ENCODE data around the gene CLEC12A. TPM values are rescaled to one million over a fixed set of nuclear protein-coding genes. Genes with fewer than 3 reads are reported as not detected.

Gene CLEC12A
- not detected in 2 replicates for total RNA-seq (2016; rRNA removed; fragmentation: Illumina TruSeq; extraction: Trizol)
- total RNA-seq (2016; cell fraction: cytosol; rRNA removed; fragmentation: Illumina TruSeq; extraction: Trizol; ENCODE audit: low read depth) = not detected in 2 replicates
- total RNA-seq (2016; cell fraction: insoluble cytoplasmic fraction; rRNA removed; fragmentation: Illumina TruSeq; extraction: Trizol) = not detected in 2 replicates
- total RNA-seq (2016; cell fraction: membrane; rRNA removed; fragmentation: Illumina TruSeq; extraction: Trizol) = not detected in 2 replicates
- total RNA-seq (2016; cell fraction: nucleus; rRNA removed; fragmentation: Illumina TruSeq; extraction: Trizol) = not detected in 2 replicates
- polyA plus RNA-seq (2011; rRNA removed) = not detected in 2 replicates
- not detected in 2 replicates for polyA plus RNA-seq (2011; cell fraction: cytosol; rRNA removed)
- not detected in 2 replicates for polyA plus RNA-seq (2011; cell fraction: nucleus; rRNA removed)
- not detected in 2 replicates for polyA plus RNA-seq (2012)
- not detected in 2 replicates for polyA plus RNA-seq (2016; cell fraction: cytosol; fragmentation: Illumina TruSeq; extraction: Trizol; ENCODE audit: low read depth)
- not detected in 2 replicates for polyA plus RNA-seq (2016; cell fraction: insoluble cytoplasmic fraction; fragmentation: Illumina TruSeq; extraction: Trizol; ENCODE audit: low read depth)
- polyA plus RNA-seq (2016; cell fraction: membrane; fragmentation: Illumina TruSeq; extraction: Trizol; ENCODE audit: low read depth) = not detected in 2 replicates
- not detected in 2 replicates for polyA plus RNA-seq (2016; cell fraction: nucleus; fragmentation: Illumina TruSeq; extraction: Trizol; ENCODE audit: insufficient read depth, low read depth)
- polyA minus RNA-seq (2011; rRNA and poly(A)+ RNA removed; ENCODE audit: low replicate concordance) = not detected in 2 replicates
- not detected in 2 replicates for polyA minus RNA-seq (2011; cell fraction: cytosol; rRNA and poly(A)+ RNA removed)
- polyA minus RNA-seq (2011; cell fraction: nucleus; rRNA and poly(A)+ RNA removed) = not detected in 2 replicates
- Bru-seq, nascent RNA = not detected
- BruChase-seq, experiment 1, labeled RNA remaining after a 6-hour chase = not detected
- BruChase-seq, experiment 2, labeled RNA remaining after a 2-hour chase = not detected
- long read RNA-seq, experiment 1 = 0 reads
- long read RNA-seq, experiment 2 = 0 reads

GRCh38 chr12:9971181-9971580, at the start of gene CLEC12A:
Gene CLEC12A, plus strand, starts transcription at chr12:9971409. Its CDS starts 188 bp downstream, at chr12:9971597.
- WGBS (ENCODE audit: low lambda C conversion rate) = 0% methylated on average over 1 of the region's 1 CpG
- H2AFZ ChIP-seq (ENCODE audit: low read length) = no peak within 1 kb of the TSS
- no peak within 1 kb of the TSS for H3K27ac ChIP-seq (ENCODE audit: extremely low read length, insufficient read depth, low read length)
- H3K4me3 ChIP-seq (replicated peaks in 1 of 3; ENCODE audit: insufficient read depth in 1 of 3, low read depth in 2 of 3, low read length in 3 of 3) = no peak within 1 kb of the TSS
- no peaks in the 10 kb centered on the region for H3K27me3 ChIP-seq (ENCODE audit: control insufficient read depth in 1 of 2, insufficient read depth in 2 of 2, low read length in 2 of 2)
- no peaks in the 10 kb centered on the region for H3K36me3 ChIP-seq (replicated peaks in 1 of 2; ENCODE audit: control insufficient read depth in 1 of 2, insufficient read depth in 2 of 2, low read length in 2 of 2)
- no peak within 1 kb of the TSS for H3K9ac ChIP-seq (ENCODE audit: insufficient read depth, low read depth, low read length)
- POLR2A ChIA-PET = no interaction called here
- H3K4me1 ChIP-seq (ENCODE audit: insufficient read depth, low read length) = no peaks in the 10 kb centered on the region
- H4K20me1 ChIP-seq (ENCODE audit: insufficient read depth, low read length) = no peaks in the 10 kb centered on the region
- TF ChIP-seq ZNF850 (CRISPR knock-in tag; conservative IDR thresholded peaks at IDR 0.05) (no peak), CHD2 (IDR thresholded peaks at IDR 0.05; ENCODE audit: low read depth, low read length) (no peak)
- TF ChIP-seq, protein P1, sequence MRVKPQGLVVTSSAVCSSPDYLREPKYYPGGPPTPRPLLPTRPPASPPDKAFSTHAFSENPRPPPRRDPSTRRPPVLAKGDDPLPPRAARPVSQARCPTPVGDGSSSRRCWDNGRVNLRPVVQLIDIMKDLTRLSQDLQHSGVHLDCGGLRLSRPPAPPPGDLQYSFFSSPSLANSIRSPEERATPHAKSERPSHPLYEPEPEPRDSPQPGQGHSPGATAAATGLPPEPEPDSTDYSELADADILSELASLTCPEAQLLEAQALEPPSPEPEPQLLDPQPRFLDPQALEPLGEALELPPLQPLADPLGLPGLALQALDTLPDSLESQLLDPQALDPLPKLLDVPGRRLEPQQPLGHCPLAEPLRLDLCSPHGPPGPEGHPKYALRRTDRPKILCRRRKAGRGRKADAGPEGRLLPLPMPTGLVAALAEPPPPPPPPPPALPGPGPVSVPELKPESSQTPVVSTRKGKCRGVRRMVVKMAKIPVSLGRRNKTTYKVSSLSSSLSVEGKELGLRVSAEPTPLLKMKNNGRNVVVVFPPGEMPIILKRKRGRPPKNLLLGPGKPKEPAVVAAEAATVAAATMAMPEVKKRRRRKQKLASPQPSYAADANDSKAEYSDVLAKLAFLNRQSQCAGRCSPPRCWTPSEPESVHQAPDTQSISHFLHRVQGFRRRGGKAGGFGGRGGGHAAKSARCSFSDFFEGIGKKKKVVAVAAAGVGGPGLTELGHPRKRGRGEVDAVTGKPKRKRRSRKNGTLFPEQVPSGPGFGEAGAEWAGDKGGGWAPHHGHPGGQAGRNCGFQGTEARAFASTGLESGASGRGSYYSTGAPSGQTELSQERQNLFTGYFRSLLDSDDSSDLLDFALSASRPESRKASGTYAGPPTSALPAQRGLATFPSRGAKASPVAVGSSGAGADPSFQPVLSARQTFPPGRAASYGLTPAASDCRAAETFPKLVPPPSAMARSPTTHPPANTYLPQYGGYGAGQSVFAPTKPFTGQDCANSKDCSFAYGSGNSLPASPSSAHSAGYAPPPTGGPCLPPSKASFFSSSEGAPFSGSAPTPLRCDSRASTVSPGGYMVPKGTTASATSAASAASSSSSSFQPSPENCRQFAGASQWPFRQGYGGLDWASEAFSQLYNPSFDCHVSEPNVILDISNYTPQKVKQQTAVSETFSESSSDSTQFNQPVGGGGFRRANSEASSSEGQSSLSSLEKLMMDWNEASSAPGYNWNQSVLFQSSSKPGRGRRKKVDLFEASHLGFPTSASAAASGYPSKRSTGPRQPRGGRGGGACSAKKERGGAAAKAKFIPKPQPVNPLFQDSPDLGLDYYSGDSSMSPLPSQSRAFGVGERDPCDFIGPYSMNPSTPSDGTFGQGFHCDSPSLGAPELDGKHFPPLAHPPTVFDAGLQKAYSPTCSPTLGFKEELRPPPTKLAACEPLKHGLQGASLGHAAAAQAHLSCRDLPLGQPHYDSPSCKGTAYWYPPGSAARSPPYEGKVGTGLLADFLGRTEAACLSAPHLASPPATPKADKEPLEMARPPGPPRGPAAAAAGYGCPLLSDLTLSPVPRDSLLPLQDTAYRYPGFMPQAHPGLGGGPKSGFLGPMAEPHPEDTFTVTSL (CRISPR knock-in tag; IDR thresholded peaks at IDR 0.05; ENCODE audit: borderline replicate concordance) = no peak
- TF ChIP-seq, protein P2, sequence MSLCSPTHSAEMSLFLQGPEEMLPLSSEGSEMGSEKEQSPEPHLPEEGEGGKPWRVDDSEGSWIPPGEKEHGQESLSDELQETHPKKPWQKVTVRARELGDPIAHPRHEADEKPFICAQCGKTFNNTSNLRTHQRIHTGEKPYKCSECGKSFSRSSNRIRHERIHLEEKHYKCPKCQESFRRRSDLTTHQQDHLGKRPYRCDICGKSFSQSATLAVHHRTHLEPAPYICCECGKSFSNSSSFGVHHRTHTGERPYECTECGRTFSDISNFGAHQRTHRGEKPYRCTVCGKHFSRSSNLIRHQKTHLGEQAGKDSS (CRISPR knock-in tag; IDR thresholded peaks at IDR 0.05; ENCODE audit: borderline replicate concordance, low read depth) = no peak
- no TSS peak for BruUV-seq (replicated peaks)
- intact Hi-C loops (cut with micrococcal nuclease; ENCODE audit: unreplicated experiment) = no loop called here
- ATAC-seq (no peak), DNase-seq (ENCODE audit: low spot score) (no peak), FAIRE-seq (no peak)
- CTCF ChIA-PET (ENCODE audit: low intra/inter-chr PET ratio, low total read pairs) = no interaction called here
- in situ Hi-C loops (cut with HindIII; ENCODE audit: extremely low pct_ligation_motif_present, low pct_unique_long_range_greater_than_20kb) = no loop called here
- H3K4me2 ChIP-seq (ENCODE audit: low read depth, low read length) = no peak within 1 kb of the TSS
- H3K79me2 ChIP-seq (ENCODE audit: insufficient read depth, low read length) = no peaks in the 10 kb centered on the region
- peaks cover 10% of the 10 kb centered on the region; the same call in 1 of the 2 replicates for H3K9me3 ChIP-seq (ENCODE audit: low read length)

Data from HepG2 (cell line).